Colonic mucosa (tissue), 4 donors: ENCODE results near the gene IRS2. TPM values are rescaled to one million over a fixed set of nuclear protein-coding genes. Genes with fewer than 3 reads are reported as not detected.

Experiments
- DNase-seq: peaks from one replicate; pipeline ENCODE4 v3.0.0-alpha.2; 2020
- H3K27ac ChIP-seq: fragments of 200-600 bp; one replicate; pipeline ENCODE4 v1.8.0; 2021
- H3K27me3 ChIP-seq: fragments of 200-600 bp; one replicate; pipeline ENCODE4 v1.8.0; 2021
- H3K36me3 ChIP-seq: fragments of 200-600 bp; one replicate; pipeline ENCODE4 v1.8.0; 2021
- H3K4me1 ChIP-seq: fragments of 200-600 bp; one replicate; pipeline ENCODE4 v1.8.0; 2021; ENCODE audit warnings: mild to moderate bottlenecking
- H3K4me3 ChIP-seq: fragments of 200-600 bp; one replicate; pipeline ENCODE4 v1.8.0; 2021
- H3K9ac ChIP-seq, 2 donors: one replicate each; pipeline ENCODE4 v1.7.0; 2013; ENCODE audit warnings: control low read depth in 2 of 2, low read depth in 2 of 2, low read length in 2 of 2
- H3K9me3 ChIP-seq: fragments of 200-600 bp; one replicate; pipeline ENCODE4 v1.8.0; 2021
- CTCF ChIP-seq: fragments of 200-600 bp; IDR thresholded peaks from one replicate; pipeline ENCODE4 v1.8.0; 2022; ENCODE audit warnings: antibody characterized with exemption, mild to moderate bottlenecking
- intact Hi-C: fragments of 100-400 bp; cut with DNase I; formaldehyde crosslinking; loops from one replicate; pipeline ENCODE4 v1.14.1; 2022
- total RNA-seq, 2 donors: library from RNA; stranded (reverse); fragmentation: NEBNext Ultra II Directional in 1 of 2; extraction: Animal tissue kit (Norgen Biotek cat#: 25700) in 1 of 2; gene quantifications; one replicate each; pipeline ENCODE4 v1.2.1, GENCODE V29; 2021
- donor health status: healthy.
- donor health status: DM: no; HTN: no; CAD: no.
- donor health status: DM: no; HTN: no; CAD: no.

IRS2 gene
- total RNA-seq, 2 donors from 2014 or later: 6.7 to 23.0 TPM

GRCh38 chr13:109730812-109731335 is 55.5 kb downstream of the IRS2 start:
- Histone ChIP-seq H3K9me3 (no peaks in the 10 kb centered on the region), H3K27ac (no peak overlapping the region), H3K9ac (no peak overlapping the region), H3K4me1 (no peaks in the 10 kb centered on the region), H3K4me3 (no peak overlapping the region), H3K27me3 (no peaks in the 10 kb centered on the region), H3K36me3 (no peaks in the 10 kb centered on the region)
- intact Hi-C loops: no loop called here
- no peak for TF ChIP-seq CTCF
- DNase-seq: no peak

GRCh38 chr13:109728791-109729731 is 57.3 kb downstream of the IRS2 start:
- intact Hi-C loops: no loop called here
- Histone ChIP-seq H3K4me3 (no peak overlapping the region), H3K9me3 (no peaks in the 10 kb centered on the region), H3K27ac (no peak overlapping the region), H3K9ac (no peak overlapping the region), H3K4me1 (no peaks in the 10 kb centered on the region), H3K27me3 (no peaks in the 10 kb centered on the region), H3K36me3 (no peaks in the 10 kb centered on the region)
- TF ChIP-seq CTCF: no peak
- no peak for DNase-seq

GRCh38 chr13:109728061-109728460 is 58.3 kb downstream of the IRS2 start:
- no peak for TF ChIP-seq CTCF
- Histone ChIP-seq H3K4me1 (no peaks in the 10 kb centered on the region), H3K36me3 (no peaks in the 10 kb centered on the region), H3K27me3 (no peaks in the 10 kb centered on the region), H3K9ac (no peak overlapping the region), H3K9me3 (no peaks in the 10 kb centered on the region), H3K4me3 (no peak overlapping the region), H3K27ac (no peak overlapping the region)
- intact Hi-C loops: no loop called here
- DNase-seq: no peak

GRCh38 chr13:109727251-109727650 is 59.1 kb downstream of the IRS2 start:
- intact Hi-C loops: no loop called here
- DNase-seq: no peak

More at GRCh38 chr13:109727251-109727650, 59.1 kb downstream of the IRS2 start:
- Histone ChIP-seq H3K9ac (no peak overlapping the region), H3K36me3 (no peaks in the 10 kb centered on the region), H3K27ac (no peak overlapping the region), H3K27me3 (no peaks in the 10 kb centered on the region), H3K9me3 (no peaks in the 10 kb centered on the region), H3K4me3 (no peak overlapping the region), H3K4me1 (no peaks in the 10 kb centered on the region)
- TF ChIP-seq CTCF: no peak
